Ishikawa (cell line): ENCODE data around the gene ADM2.

Source experiments
- CEBPB ChIP-seq: IDR thresholded peaks from 2 replicates; pipeline ENCODE4 v1.6.1; 2012
- CREB1 ChIP-seq: IDR thresholded peaks from 2 replicates; pipeline ENCODE4 v1.6.1; 2012; ENCODE audit warnings: low read depth
- EP300 ChIP-seq: IDR thresholded peaks from 2 replicates; pipeline ENCODE4 v1.6.1; 2012; ENCODE audit warnings: borderline replicate concordance
- FOXM1 ChIP-seq: IDR thresholded peaks from 2 replicates; pipeline ENCODE4 v1.6.1; 2012; ENCODE audit warnings: low read depth, borderline replicate concordance
- RAD21 ChIP-seq: IDR thresholded peaks from 2 replicates; pipeline ENCODE4 v1.6.1; 2012; ENCODE audit warnings: low read depth
- TAF1 ChIP-seq: IDR thresholded peaks from 2 replicates; pipeline ENCODE4 v1.6.1; 2012; ENCODE audit warnings: low read depth, mild to moderate bottlenecking
- TEAD4 ChIP-seq: IDR thresholded peaks from 2 replicates; pipeline ENCODE4 v1.6.1; 2012
- YY1 ChIP-seq: IDR thresholded peaks from 2 replicates; pipeline ENCODE4 v1.6.1; 2012; ENCODE audit warnings: low read depth
- TF ChIP-seq, protein P1 (sequence below): IDR thresholded peaks from 2 replicates; pipeline ENCODE4 v1.6.1; 2012
- TF ChIP-seq, protein P2 (sequence below): IDR thresholded peaks from 2 replicates; pipeline ENCODE4 v1.6.1; 2012
- TF ChIP-seq, protein P3 (sequence below): IDR thresholded peaks from 2 replicates; pipeline ENCODE4 v1.6.1; 2012; ENCODE audit warnings: low read depth, mild to moderate bottlenecking

ADM2 gene

DNA sequence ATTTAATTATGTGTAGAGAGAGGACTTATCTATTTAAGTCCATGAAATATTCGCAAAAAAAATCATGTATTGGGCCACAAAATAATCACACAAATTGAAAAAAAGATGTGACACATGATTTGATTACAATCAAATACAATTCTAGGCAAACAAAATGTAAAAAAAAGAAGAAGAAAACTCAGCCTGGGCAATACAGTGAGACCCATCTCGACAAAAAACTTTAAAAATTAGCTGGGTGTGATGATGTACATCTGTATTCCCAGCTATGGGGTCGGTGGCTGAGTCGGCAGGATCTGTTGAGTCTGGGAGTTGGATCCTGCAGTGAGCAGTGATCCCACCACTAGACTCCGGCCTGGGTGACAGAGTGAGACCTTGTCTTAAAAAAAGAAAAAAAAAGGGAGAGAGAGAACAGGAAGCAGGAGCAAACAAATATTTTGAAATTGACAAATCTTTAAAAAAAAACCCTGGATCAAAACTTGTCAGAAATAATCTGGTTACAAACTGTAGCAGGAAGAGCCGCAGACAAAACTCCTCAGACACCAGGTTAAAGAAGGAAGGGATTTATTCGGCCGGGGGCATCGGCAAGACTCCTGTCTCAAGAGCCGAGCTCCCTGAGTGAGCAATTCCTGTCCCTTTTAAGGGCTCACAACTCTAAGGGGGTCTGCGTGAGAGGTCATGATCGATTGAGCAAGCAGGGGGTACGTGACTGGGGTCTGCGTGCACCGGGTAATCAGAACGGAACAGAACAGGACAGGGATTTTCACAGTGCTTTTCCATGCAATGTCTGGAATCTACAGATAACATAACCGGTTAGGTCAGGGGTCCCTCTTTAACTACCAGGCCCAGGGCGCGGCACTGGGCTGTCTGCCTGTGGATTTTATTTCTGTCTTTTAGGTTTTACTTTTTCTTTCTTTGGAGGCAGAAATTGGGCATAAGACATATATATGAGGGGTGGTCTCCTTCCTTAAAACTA, 51.8 kb downstream of the ADM2 start:
- TF ChIP-seq EP300 = no peak
- TF ChIP-seq YY1 = no peak
- no peak for TF ChIP-seq TAF1
- no peak for TF ChIP-seq FOXM1
- TF ChIP-seq, protein P1, sequence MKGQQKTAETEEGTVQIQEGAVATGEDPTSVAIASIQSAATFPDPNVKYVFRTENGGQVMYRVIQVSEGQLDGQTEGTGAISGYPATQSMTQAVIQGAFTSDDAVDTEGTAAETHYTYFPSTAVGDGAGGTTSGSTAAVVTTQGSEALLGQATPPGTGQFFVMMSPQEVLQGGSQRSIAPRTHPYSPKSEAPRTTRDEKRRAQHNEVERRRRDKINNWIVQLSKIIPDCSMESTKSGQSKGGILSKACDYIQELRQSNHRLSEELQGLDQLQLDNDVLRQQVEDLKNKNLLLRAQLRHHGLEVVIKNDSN = no peak
- TF ChIP-seq, protein P2, sequence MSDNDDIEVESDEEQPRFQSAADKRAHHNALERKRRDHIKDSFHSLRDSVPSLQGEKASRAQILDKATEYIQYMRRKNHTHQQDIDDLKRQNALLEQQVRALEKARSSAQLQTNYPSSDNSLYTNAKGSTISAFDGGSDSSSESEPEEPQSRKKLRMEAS = no peak
- no peak for TF ChIP-seq CEBPB
- TF ChIP-seq CREB1 = no peak
- TF ChIP-seq RAD21 = no peak
- no peak for TF ChIP-seq TEAD4

DNA sequence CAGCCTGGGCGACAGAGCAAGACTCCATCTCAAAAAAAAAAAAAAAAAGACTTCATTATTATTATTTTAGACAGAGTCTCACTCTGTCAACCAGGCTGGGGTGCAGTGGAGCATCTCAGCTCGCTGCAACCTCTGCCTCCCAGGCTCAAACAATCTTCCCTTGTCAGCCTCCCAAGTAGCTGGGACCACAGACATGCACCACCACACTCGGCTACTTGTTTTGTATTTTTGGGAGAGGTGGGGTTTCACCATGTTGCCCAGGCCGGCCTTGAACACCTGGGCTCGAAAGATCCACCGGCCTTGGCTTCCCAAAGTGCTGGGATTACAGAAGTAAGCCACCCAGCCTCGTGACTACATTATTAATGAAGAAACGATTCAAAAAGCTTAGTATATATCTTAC, 53.8 kb downstream of the ADM2 start:
- TF ChIP-seq YY1 = no peak
- no peak for TF ChIP-seq TEAD4
- TF ChIP-seq, protein P3, sequence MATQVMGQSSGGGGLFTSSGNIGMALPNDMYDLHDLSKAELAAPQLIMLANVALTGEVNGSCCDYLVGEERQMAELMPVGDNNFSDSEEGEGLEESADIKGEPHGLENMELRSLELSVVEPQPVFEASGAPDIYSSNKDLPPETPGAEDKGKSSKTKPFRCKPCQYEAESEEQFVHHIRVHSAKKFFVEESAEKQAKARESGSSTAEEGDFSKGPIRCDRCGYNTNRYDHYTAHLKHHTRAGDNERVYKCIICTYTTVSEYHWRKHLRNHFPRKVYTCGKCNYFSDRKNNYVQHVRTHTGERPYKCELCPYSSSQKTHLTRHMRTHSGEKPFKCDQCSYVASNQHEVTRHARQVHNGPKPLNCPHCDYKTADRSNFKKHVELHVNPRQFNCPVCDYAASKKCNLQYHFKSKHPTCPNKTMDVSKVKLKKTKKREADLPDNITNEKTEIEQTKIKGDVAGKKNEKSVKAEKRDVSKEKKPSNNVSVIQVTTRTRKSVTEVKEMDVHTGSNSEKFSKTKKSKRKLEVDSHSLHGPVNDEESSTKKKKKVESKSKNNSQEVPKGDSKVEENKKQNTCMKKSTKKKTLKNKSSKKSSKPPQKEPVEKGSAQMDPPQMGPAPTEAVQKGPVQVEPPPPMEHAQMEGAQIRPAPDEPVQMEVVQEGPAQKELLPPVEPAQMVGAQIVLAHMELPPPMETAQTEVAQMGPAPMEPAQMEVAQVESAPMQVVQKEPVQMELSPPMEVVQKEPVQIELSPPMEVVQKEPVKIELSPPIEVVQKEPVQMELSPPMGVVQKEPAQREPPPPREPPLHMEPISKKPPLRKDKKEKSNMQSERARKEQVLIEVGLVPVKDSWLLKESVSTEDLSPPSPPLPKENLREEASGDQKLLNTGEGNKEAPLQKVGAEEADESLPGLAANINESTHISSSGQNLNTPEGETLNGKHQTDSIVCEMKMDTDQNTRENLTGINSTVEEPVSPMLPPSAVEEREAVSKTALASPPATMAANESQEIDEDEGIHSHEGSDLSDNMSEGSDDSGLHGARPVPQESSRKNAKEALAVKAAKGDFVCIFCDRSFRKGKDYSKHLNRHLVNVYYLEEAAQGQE = no peak
- TF ChIP-seq, protein P1 = no peak
- TF ChIP-seq FOXM1 = no peak
